Heart right ventricle (tissue), 16 donors: Measurements from ENCODE around the gene RAI1. TPM values are rescaled to one million over a fixed set of nuclear protein-coding genes. Genes with fewer than 3 reads are reported as not detected.

ENCODE experiments used
- ATAC-seq, 8 donors: fragments of 200-7000 bp; cut with Tn5 transposase; one replicate each; pipeline ENCODE4 v1.9.1; 2020; ENCODE audit warnings: mild to moderate bottlenecking in 8 of 8, moderate library complexity in 8 of 8, moderate number of reproducible peaks in 1 of 8
- DNase-seq, 2 donors: peaks; one replicate each; pipeline ENCODE4 v3.0.0-alpha.2; 2020
- H3K27ac ChIP-seq, 10 donors: fragments of 200-600 bp; sonication (generic) in 2 of 10; one replicate each; pipeline versions ENCODE4 v1.5.0 to v1.8.0; 2020 to 2022; ENCODE audit warnings: mild to moderate bottlenecking in 3 of 10
- H3K27me3 ChIP-seq, 7 donors: fragments of 200-600 bp; one replicate each; pipeline ENCODE4 v1.8.0; 2021 to 2022; ENCODE audit warnings: mild to moderate bottlenecking in 2 of 7
- H3K36me3 ChIP-seq, 9 donors: fragments of 200-600 bp; sonication (generic) in 1 of 9; one replicate each; pipeline versions ENCODE4 v1.5.0 to v1.8.0; 2020 to 2022; ENCODE audit warnings: mild to moderate bottlenecking in 2 of 9
- H3K4me1 ChIP-seq, 9 donors: fragments of 200-600 bp; sonication (generic) in 1 of 9; one replicate each; pipeline versions ENCODE4 v1.5.0 to v1.8.0; 2020 to 2022; ENCODE audit warnings: mild to moderate bottlenecking in 4 of 9
- H3K4me3 ChIP-seq, 10 donors: fragments of 200-600 bp; sonication (generic) in 2 of 10; one replicate each; pipeline versions ENCODE4 v1.5.0 to v1.8.0; 2020 to 2022; ENCODE audit warnings: mild to moderate bottlenecking in 7 of 10, moderate library complexity in 2 of 10
- H3K9me3 ChIP-seq, 11 donors: fragments of 200-600 bp in 10 of 11; sonication (generic) in 2 of 11; one replicate each; pipeline versions ENCODE4 v1.5.0 to v1.8.0; 2013 to 2022; ENCODE audit warnings: mild to moderate bottlenecking in 2 of 11, control low read depth in 1 of 11, moderate library complexity in 1 of 11
- CTCF ChIP-seq, 9 donors: fragments of 200-600 bp; sonication (generic) in 2 of 9; IDR thresholded peaks; one replicate each; pipeline versions ENCODE4 v1.5.0 to v1.8.0; 2021 to 2022; ENCODE audit warnings: antibody characterized with exemption in 9 of 9, mild to moderate bottlenecking in 5 of 9, moderate library complexity in 1 of 9
- WGBS, 2 donors: extraction: QIAGEN DNeasy Blood & Tissue Kit; methylation state at CpG; one replicate each; pipeline ENCODE4 v1.1.7; 2013; ENCODE audit warnings: inconsistent platforms in 1 of 2; 5-methylcytosine and 5-hydroxymethylcytosine counted together
- intact Hi-C, 10 donors: fragments of 100-400 bp; cut with DNase I; formaldehyde crosslinking; loops; one replicate each; pipeline versions ENCODE4 v1.11.1 to v1.14.2; 2022
- polyA plus RNA-seq, 2 donors: library from polyadenylated mRNA; stranded (reverse); fragments of 200-250 nt; gene quantifications; one replicate each; pipeline ENCODE4 v1.2.3, GENCODE V29; 2013
- total RNA-seq, 10 donors: library from RNA; stranded (reverse); fragmentation: NEBNext Ultra II Directional in 3 of 10; extraction: Animal tissue kit (Norgen Biotek cat#: 25700) in 3 of 10; gene quantifications; one replicate each; pipeline versions ENCODE4 v1.2.1 to v1.2.4, GENCODE V29; 2021 to 2023
- donor health status: Arrhythmogenic right ventricular cardiomyopathy.
- donor health status: ischemic (EF 13 %, LVEDD 7.1; RV severe dilation, severe dysfunction).
- donor health status: healthy with polysubstance abuse.
- donor health status: DM: no; HTN: yes; CAD: no.
- donor health status: DM: no; HTN: no; CAD: no.
- donor health status: ischemic (EF 25% LVEDD 6.9; RV normal size, moderate dysfunction).
- donor health status: ischemic (EF 25% LVEDD 5.7; RV mildly dilated, moderate dysfunction).
- donor health status: healthy.
- donor health status: DM: yes; HTN: yes; CAD: no.
- donor health status: Ischemic cardiomyopathy.
- donor health status: ischemic (EF 35%, LVEDD 5.7; RV mildly dilated, moderate dysfunction).
- donor health status: nonischemic (EF 11% LVEDD 7.7; RV severe dilation, severe dysfunction).
- donor health status: DM: yes; HTN: yes; CAD: no.
- donor health status: PGD.
- donor health status: ischemic (EF 29% LVEDD 5.4; RV normal size, mild dysfunction).
- donor health status: nonischemic (EF 23%, LVEDD 6.1; RV moderate dilation, normal function).

Gene RAI1
- total and polyA plus RNA-seq, 12 donors: 13.8 to 32.0 (median 19.8) TPM

GRCh38 chr17:17713839-17714238, 32.6 kb downstream of the RAI1 start:
- H3K9me3 ChIP-seq: no peaks in the 10 kb centered on the region
- 31 to 49% methylated on average over 7 of the region's 7 CpGs for WGBS, 2 donors
- H3K27ac ChIP-seq: peak overlapping the region; percentile 48 to 88 (median 73)
- H3K27me3 ChIP-seq: no peaks in the 10 kb centered on the region
- intact Hi-C loops: no loop called here
- H3K36me3 ChIP-seq: no peaks in the 10 kb centered on the region
- DNase-seq: peak in 1 of 2 donors; percentile 65
- no peak for TF ChIP-seq CTCF (IDR thresholded peaks at IDR 0.05)
- H3K4me1 ChIP-seq: peaks cover 20 to 74% (median 46%) of the 10 kb centered on the region in 9 donors
- ATAC-seq: peak; percentile 49 to 85 (median 78)
- no peak overlapping the region for H3K4me3 ChIP-seq

GRCh38 chr17:17714261-17714866, 33.1 kb downstream of the RAI1 start:
- Histone ChIP-seq H3K27me3 (no peaks in the 10 kb centered on the region), H3K4me3 (no peak overlapping the region), H3K9me3 (no peaks in the 10 kb centered on the region), H3K27ac (peak overlapping the region; percentile 48 to 88 (median 73)), H3K4me1 (peaks cover 20 to 74% (median 49%) of the 10 kb centered on the region in 9 donors), H3K36me3 (no peaks in the 10 kb centered on the region)
- DNase-seq (no peak), ATAC-seq (peak in 4 of 8 donors; percentile 20 to 40 (median 34))
- intact Hi-C loops: no loop called here
- no peak for TF ChIP-seq CTCF (IDR thresholded peaks at IDR 0.05)
- 57 to 60% methylated on average over 16 of the region's 16 CpGs for WGBS, 2 donors

GRCh38 chr17:17714879-17715278, 33.6 kb downstream of the RAI1 start:
- WGBS, 2 donors: 85 to 89% methylated on average over 3 of the region's 3 CpGs
- Histone ChIP-seq H3K4me1 (peaks cover 20 to 79% (median 52%) of the 10 kb centered on the region in 9 donors), H3K27me3 (no peaks in the 10 kb centered on the region), H3K27ac (peak overlapping the region; percentile 48 to 88 (median 73)), H3K4me3 (no peak overlapping the region), H3K9me3 (no peaks in the 10 kb centered on the region), H3K36me3 (no peaks in the 10 kb centered on the region)
- intact Hi-C loops: no loop called here
- DNase-seq (no peak), ATAC-seq (no peak)
- TF ChIP-seq CTCF (IDR thresholded peaks at IDR 0.05): no peak

- Histone ChIP-seq H3K9me3 (no peaks in the 10 kb centered on the region), H3K4me1 (peaks cover 7 to 79% (median 38%) of the 10 kb centered on the region in 9 donors), H3K27me3 (peaks cover 0 to 7% (median 0%) of the 10 kb centered on the region in 7 donors), H3K4me3 (no peak overlapping the region), H3K36me3 (no peaks in the 10 kb centered on the region), H3K27ac (no peak overlapping the region)
- TF ChIP-seq CTCF (IDR thresholded peaks at IDR 0.05): no peak
- WGBS, 2 donors: 86 to 88% methylated on average over 7 of the region's 7 CpGs
- intact Hi-C loops: no loop called here
- no peak for DNase-seq
- no peak for ATAC-seq
Observed at GRCh38 chr17:17716837-17717523, 35.7 kb downstream of the RAI1 start.
